GM10266 (cell line): ENCODE measurements around the gene ANKRD28.
"Not testable (repeated sequence)": the region's sequence is repeated elsewhere in the genome, so short reads cannot be mapped to it uniquely, and the experiment has no call there.

Experiments
- DNase-seq: peaks from one replicate; pipeline ENCODE4 v3.0.0; 2012; ENCODE audit errors: extremely low spot score
- CTCF ChIP-seq: IDR thresholded peaks from 2 replicates; pipeline ENCODE4 v1.5.1; 2012; ENCODE audit warnings: mild to moderate bottlenecking, low read depth; ENCODE audit not compliant: control insufficient read depth, insufficient read depth; ENCODE audit errors: missing control alignments

Gene ANKRD28

GRCh38 chr3:15825016-15825415 is 27.2 kb upstream of the ANKRD28 start:
- no peak for DNase-seq
- no peak for TF ChIP-seq CTCF

GRCh38 chr3:15823092-15823491 is 25.3 kb upstream of the ANKRD28 start:
- no peak for DNase-seq
- TF ChIP-seq CTCF = no peak

GRCh38 chr3:15822281-15822680 is 24.5 kb upstream of the ANKRD28 start:
- no peak for TF ChIP-seq CTCF
- DNase-seq = no peak

- no peak for TF ChIP-seq CTCF
- no peak for DNase-seq
Observed at GRCh38 chr3:15820911-15821310, 23.1 kb upstream of the ANKRD28 start.

GRCh38 chr3:15819576-15819975 is 21.8 kb upstream of the ANKRD28 start:
- no peak for DNase-seq
- TF ChIP-seq CTCF = no peak

GRCh38 chr3:15819043-15819442 is 21.3 kb upstream of the ANKRD28 start:
- DNase-seq = no peak
- no peak for TF ChIP-seq CTCF

- TF ChIP-seq CTCF = peak; percentile 39
- DNase-seq = no peak
Observed at GRCh38 chr3:15815696-15816095, 17.9 kb upstream of the ANKRD28 start.

- DNase-seq = not testable (repeated sequence)
Observed at GRCh38 chr3:15813079-15813478, 15.3 kb upstream of the ANKRD28 start.
